ENCODE data around the gene ST6GALNAC5. TPM values are rescaled to one million over a fixed set of nuclear protein-coding genes. Genes with fewer than 3 reads are reported as not detected.

Gene ST6GALNAC5
- total RNA-seq, 1 donor from 2014 or later = 32.9 TPM

DNA sequence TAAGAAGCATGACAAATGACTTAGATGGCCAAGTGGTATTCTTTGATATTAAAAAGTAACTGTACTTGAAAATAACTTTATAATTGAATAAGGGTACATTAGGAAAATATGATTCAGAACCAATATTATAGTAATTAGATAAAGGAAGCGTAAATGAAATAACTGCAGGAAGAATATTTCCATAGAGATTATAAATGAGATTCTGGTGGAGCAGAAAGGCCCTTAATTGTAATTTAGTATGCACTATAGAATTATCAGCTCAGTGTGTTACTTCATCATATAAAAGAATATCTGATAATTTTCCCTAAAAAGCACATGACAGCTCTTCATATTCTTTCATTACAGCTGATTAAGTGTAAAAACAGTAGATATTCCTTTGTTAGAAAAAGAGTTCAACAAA, 180.3 kb downstream of the ST6GALNAC5 start:
- Histone ChIP-seq H3K27ac (no peak overlapping the region), H3K27me3 (no peaks in the 10 kb centered on the region), H3K4me1 (no peaks in the 10 kb centered on the region), H3K4me3 (no peak overlapping the region), H3K9me3 (no peaks in the 10 kb centered on the region), H3K36me3 (no peaks in the 10 kb centered on the region)
- no peak for TF ChIP-seq CTCF (IDR thresholded peaks at IDR 0.05)
- no peak for DNase-seq (ENCODE audit: low spot score in 2 of 2)
- intact Hi-C loops (cut with DNase I) = no loop called here

DNA sequence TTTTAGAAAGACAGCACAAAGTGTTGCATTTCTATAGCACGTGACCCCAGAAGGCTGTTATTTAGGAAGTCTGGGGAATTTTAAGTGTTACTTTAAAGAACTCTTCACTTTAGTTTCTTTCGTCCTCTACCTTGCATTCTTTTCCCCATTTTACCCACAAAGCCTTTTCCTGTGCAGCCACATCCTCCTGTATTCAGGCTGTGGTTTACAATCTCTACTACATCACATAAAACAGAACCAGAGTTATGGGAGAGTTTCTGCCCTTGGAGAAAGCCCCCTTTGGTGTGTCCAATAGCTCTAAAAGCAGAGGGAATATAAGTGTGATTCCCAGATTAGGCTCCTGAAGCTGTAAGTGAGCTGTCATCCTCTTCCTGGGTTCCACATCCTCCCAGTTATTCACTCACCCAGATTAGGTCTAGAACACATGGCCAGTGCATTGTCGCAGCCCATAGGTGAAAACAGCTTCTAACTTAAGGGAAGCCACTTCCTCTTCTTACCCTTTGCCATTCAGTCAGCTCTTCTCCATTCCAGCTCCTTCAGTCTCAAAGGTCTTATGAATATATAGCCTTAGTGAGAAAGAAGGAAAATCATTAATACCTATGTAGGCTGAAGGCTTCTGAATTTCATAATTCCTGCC, 180.8 kb downstream of the ST6GALNAC5 start:
- Histone ChIP-seq H3K27ac (no peak overlapping the region), H3K36me3 (no peaks in the 10 kb centered on the region), H3K4me1 (no peaks in the 10 kb centered on the region), H3K4me3 (no peak overlapping the region), H3K27me3 (no peaks in the 10 kb centered on the region), H3K9me3 (no peaks in the 10 kb centered on the region)
- intact Hi-C loops (cut with DNase I) = no loop called here
- DNase-seq (ENCODE audit: low spot score in 2 of 2) = no peak
- TF ChIP-seq CTCF (IDR thresholded peaks at IDR 0.05) = no peak

DNA sequence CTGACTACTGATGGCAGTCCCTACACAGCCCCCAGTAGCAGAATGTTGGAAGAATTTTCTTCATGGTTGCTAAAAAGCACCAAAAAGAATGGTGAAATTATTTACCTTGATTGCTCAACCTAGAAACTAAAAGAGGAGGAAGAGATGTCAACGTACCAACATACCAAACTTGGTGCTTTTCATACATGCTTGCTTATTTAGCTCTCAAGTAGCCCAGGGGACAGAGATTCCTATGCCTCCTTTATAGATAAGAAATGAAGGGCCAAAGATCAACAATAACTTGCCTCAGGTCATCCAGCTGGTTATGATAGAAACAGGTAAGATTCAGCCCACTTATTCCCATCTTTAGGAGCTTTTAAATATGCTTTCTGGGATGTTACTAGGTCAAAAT, 181.3 kb downstream of the ST6GALNAC5 start:
- H3K27ac ChIP-seq = no peak overlapping the region
- intact Hi-C loops (cut with DNase I) = no loop called here
- no peaks in the 10 kb centered on the region for H3K9me3 ChIP-seq
- H3K4me1 ChIP-seq = no peaks in the 10 kb centered on the region
- no peaks in the 10 kb centered on the region for H3K27me3 ChIP-seq
- H3K36me3 ChIP-seq = no peaks in the 10 kb centered on the region
- TF ChIP-seq CTCF (IDR thresholded peaks at IDR 0.05) = no peak
- no peak for DNase-seq (ENCODE audit: low spot score in 2 of 2)
- no peak overlapping the region for H3K4me3 ChIP-seq

DNA sequence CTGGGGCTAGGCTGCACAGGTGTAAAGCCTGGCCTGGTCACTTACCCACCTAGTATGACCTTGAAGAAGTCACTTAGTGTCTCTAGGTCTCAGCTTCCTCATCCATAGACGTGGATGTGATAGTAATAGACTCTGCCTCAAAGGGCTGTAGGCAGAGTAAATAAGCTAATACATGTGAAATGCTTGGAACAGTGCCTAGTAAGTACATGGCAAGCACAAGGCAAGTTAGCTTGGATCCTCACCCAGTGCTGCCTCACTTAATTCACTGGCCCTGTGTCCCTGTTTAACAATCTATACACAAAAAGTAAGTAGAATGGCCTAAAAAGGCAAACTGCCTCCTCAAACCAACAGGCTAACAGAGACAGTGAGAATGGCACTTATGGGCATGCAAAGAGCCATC, 184.1 kb downstream of the ST6GALNAC5 start:
- H3K4me3 ChIP-seq = no peak overlapping the region
- no peaks in the 10 kb centered on the region for H3K27me3 ChIP-seq
- TF ChIP-seq CTCF (IDR thresholded peaks at IDR 0.05) = no peak
- intact Hi-C loops (cut with DNase I) = no loop called here
- DNase-seq (ENCODE audit: low spot score in 2 of 2) = no peak
- no peaks in the 10 kb centered on the region for H3K4me1 ChIP-seq
- no peaks in the 10 kb centered on the region for H3K36me3 ChIP-seq
- no peak overlapping the region for H3K27ac ChIP-seq
- no peaks in the 10 kb centered on the region for H3K9me3 ChIP-seq

DNA sequence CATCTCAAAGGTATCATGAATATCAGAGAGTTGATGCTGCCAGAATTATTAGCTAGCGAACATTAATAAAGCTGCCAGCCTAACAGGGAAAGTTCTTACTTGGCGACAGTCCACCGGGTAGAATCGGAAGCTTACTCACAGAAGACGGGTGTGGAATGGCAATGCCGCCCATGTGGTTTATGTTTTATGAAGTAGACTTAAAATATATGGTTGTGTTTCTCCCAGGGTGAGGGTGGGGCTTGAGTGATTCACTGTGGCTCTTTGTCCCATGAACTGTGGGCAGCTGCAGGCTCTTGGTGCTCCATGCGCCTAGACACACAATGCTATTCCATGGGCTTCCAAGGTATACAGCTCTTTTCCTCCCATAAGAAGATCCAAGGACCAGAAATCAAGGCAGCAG, 189.2 kb downstream of the ST6GALNAC5 start:
- intact Hi-C loops (cut with DNase I) = no loop called here
- Histone ChIP-seq H3K9me3 (no peaks in the 10 kb centered on the region), H3K36me3 (no peaks in the 10 kb centered on the region), H3K4me3 (no peak overlapping the region), H3K27ac (no peak overlapping the region), H3K27me3 (no peaks in the 10 kb centered on the region), H3K4me1 (no peaks in the 10 kb centered on the region)
- no peak for TF ChIP-seq CTCF (IDR thresholded peaks at IDR 0.05)
- no peak for DNase-seq (ENCODE audit: low spot score in 2 of 2)
